Mammary epithelial cell (primary cell): Measurements from ENCODE around the gene BYSL.

ENCODE experiments used
- EZH2 ChIP-seq: IDR thresholded peaks from 2 replicates; pipeline ENCODE4 v1.6.1; 2012; ENCODE audit warnings: low read length, inconsistent platforms, borderline replicate concordance
- TF ChIP-seq, protein P1 (sequence below), 2 donors: IDR thresholded peaks in 1 of 2; conservative IDR thresholded peaks in 1 of 2; 2 replicates each; pipeline ENCODE4 v1.5.1; 2011 to 2012; ENCODE audit warnings: inconsistent platforms in 2 of 2, low read length in 2 of 2, mild to moderate bottlenecking in 2 of 2, control low read depth in 1 of 2, low read depth in 1 of 2; ENCODE audit not compliant: insufficient read depth in 1 of 2; ENCODE audit errors: extremely low read depth in 1 of 2

DNA sequence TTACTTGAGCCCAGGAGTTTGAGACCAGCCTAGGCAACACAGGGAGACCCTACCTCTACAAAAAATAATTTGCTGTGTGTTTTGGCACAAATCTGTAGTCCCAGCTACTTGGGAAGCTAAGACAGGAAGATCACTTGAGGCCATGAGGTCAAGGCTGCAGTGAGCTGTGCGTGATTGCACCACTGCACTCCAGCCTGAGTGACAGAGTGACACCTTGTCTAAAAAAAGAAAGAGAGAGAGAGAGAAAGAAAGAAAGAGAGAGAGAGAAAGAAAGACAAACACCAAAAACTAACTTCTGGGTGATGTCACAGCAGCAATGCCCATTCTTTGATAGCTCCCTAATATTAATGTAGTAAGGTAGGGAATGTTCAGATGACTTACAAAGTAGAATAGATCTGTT lies 46.6 kb upstream of the BYSL start:
- TF ChIP-seq, protein P1, sequence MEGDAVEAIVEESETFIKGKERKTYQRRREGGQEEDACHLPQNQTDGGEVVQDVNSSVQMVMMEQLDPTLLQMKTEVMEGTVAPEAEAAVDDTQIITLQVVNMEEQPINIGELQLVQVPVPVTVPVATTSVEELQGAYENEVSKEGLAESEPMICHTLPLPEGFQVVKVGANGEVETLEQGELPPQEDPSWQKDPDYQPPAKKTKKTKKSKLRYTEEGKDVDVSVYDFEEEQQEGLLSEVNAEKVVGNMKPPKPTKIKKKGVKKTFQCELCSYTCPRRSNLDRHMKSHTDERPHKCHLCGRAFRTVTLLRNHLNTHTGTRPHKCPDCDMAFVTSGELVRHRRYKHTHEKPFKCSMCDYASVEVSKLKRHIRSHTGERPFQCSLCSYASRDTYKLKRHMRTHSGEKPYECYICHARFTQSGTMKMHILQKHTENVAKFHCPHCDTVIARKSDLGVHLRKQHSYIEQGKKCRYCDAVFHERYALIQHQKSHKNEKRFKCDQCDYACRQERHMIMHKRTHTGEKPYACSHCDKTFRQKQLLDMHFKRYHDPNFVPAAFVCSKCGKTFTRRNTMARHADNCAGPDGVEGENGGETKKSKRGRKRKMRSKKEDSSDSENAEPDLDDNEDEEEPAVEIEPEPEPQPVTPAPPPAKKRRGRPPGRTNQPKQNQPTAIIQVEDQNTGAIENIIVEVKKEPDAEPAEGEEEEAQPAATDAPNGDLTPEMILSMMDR (conservative IDR thresholded peaks at IDR 0.05 in 1 of 2, IDR thresholded peaks at IDR 0.05 in 1 of 2; ENCODE audit: extremely low read depth in 1 of 2, insufficient read depth in 1 of 2, low read depth in 1 of 2, low read length in 2 of 2), result no peak
- TF ChIP-seq EZH2, result no peak
